Kidney (tissue), 14 donors: ENCODE results near the gene FBXW2. TPM values are rescaled to one million over a fixed set of nuclear protein-coding genes. Genes with fewer than 3 reads are reported as not detected.

ENCODE experiments used
- DNase-seq, 5 donors: peaks; one replicate each; pipeline ENCODE4 v3.0.0-alpha.2; 2013 to 2020
- FAIRE-seq: peaks from 2 replicates; lab custom pipeline; 2012; peaks lifted over from hg19 to GRCh38; lab: Jason Lieb, UNC
- H3K27ac ChIP-seq, 2 donors: one replicate each; pipeline ENCODE4 v1.7.0; 2013; ENCODE audit warnings: low read depth in 2 of 2, low read length in 2 of 2, inconsistent platforms in 1 of 2
- H3K27me3 ChIP-seq: one replicate; pipeline ENCODE4 v1.7.1; 2013; ENCODE audit warnings: low read length, inconsistent platforms; ENCODE audit not compliant: control insufficient read depth, insufficient read depth
- H3K36me3 ChIP-seq, 3 donors: one replicate each; pipeline versions ENCODE4 v1.7.0 to v1.7.1; 2013; ENCODE audit warnings: low read length in 3 of 3, control low read depth in 1 of 3, inconsistent platforms in 1 of 3; ENCODE audit not compliant: insufficient read depth in 3 of 3, control insufficient read depth in 2 of 3
- H3K4me1 ChIP-seq, 3 donors: one replicate each; pipeline versions ENCODE4 v1.7.0 to v1.7.1; 2013; ENCODE audit warnings: low read length in 3 of 3, inconsistent platforms in 1 of 3, low read depth in 1 of 3; ENCODE audit not compliant: control insufficient read depth in 2 of 3, insufficient read depth in 2 of 3
- H3K4me3 ChIP-seq, 3 donors: one replicate each; pipeline versions ENCODE4 v1.7.0 to v1.8.1; 2013; ENCODE audit warnings: low read length in 3 of 3, control low read depth in 1 of 3, inconsistent platforms in 1 of 3
- H3K9ac ChIP-seq, 3 donors: one replicate each; pipeline versions ENCODE4 v1.7.0 to v1.7.1; 2013; ENCODE audit warnings: low read length in 3 of 3, control low read depth in 1 of 3, inconsistent platforms in 1 of 3
- H3K9me3 ChIP-seq, 3 donors: one replicate each; pipeline versions ENCODE4 v1.7.0 to v1.7.1; 2013; ENCODE audit warnings: low read length in 3 of 3, control low read depth in 1 of 3, inconsistent platforms in 1 of 3; ENCODE audit not compliant: control insufficient read depth in 2 of 3, insufficient read depth in 1 of 3
- intact Hi-C: fragments of 100-400 bp; cut with DNase I; formaldehyde crosslinking; loops from one replicate; pipeline ENCODE4 v1.11.1; 2022
- polyA plus RNA-seq: library from polyadenylated mRNA; stranded (reverse); fragments of 350-450 nt; fragmentation: Illumina TruSeq; extraction: RNeasy Lipid Tissue Mini Kit (QIAGEN cat#74804); gene quantifications from one replicate; pipeline ENCODE4 v1.2.3, GENCODE V29; 2014; ENCODE audit warnings: low read depth, low replicate concordance; ENCODE audit not compliant: insufficient read depth
- total RNA-seq: library from RNA; stranded (reverse); fragmentation: NEBNext Ultra II Directional; extraction: Animal tissue kit (Norgen Biotek cat#: 25700); gene quantifications from one replicate; pipeline ENCODE4 v1.2.1, GENCODE V29; 2021
- TF ChIP-seq, protein P1 (sequence below): IDR thresholded peaks from 3 replicates; pipeline ENCODE4 v1.5.1; 2012; ENCODE audit warnings: mild to moderate bottlenecking, moderate library complexity, borderline replicate concordance; ENCODE audit not compliant: insufficient read depth; ENCODE audit errors: extremely low read depth
- donor health status: control.
- donor health status: control.
- donor health status: control.
- donor health status: control.
- donor health status: control.
- donor health status: DM: yes; HTN: yes; CAD: no.
- donor health status: Normal renal cell carcinoma (clear cell type).

The FBXW2 gene
- total and polyA plus RNA-seq, 2 donors from 2014 or later: 13.8 to 67.8 TPM

DNA sequence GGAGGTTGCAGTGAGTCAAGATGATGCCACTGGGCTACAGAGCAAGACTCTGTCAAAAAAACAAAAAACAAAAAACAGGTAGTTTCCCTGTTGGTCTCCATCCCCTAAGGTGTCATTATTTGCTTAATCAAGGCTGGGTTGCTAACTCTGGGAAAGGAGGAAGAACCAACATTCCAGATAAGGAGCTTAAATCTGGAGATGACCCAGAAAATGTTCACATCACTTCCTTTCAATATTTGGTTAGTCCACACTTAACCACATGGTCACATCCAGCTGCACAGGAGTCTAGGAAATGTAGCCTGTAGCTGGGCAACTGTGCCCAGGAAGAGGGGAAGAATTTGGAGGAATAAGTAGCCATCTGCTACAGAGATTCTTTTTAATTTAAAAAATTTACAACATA lies 53.1 kb downstream of the FBXW2 start:
- H3K36me3 ChIP-seq: no peaks in the 10 kb centered on the region
- TF ChIP-seq, protein P1, sequence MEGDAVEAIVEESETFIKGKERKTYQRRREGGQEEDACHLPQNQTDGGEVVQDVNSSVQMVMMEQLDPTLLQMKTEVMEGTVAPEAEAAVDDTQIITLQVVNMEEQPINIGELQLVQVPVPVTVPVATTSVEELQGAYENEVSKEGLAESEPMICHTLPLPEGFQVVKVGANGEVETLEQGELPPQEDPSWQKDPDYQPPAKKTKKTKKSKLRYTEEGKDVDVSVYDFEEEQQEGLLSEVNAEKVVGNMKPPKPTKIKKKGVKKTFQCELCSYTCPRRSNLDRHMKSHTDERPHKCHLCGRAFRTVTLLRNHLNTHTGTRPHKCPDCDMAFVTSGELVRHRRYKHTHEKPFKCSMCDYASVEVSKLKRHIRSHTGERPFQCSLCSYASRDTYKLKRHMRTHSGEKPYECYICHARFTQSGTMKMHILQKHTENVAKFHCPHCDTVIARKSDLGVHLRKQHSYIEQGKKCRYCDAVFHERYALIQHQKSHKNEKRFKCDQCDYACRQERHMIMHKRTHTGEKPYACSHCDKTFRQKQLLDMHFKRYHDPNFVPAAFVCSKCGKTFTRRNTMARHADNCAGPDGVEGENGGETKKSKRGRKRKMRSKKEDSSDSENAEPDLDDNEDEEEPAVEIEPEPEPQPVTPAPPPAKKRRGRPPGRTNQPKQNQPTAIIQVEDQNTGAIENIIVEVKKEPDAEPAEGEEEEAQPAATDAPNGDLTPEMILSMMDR: no peak
- FAIRE-seq (no peak), DNase-seq (no peak)
- no peaks in the 10 kb centered on the region for H3K9me3 ChIP-seq
- H3K9ac ChIP-seq: no peak overlapping the region
- intact Hi-C loops: no loop called here
- no peaks in the 10 kb centered on the region for H3K27me3 ChIP-seq
- no peak overlapping the region for H3K27ac ChIP-seq
- no peak overlapping the region for H3K4me3 ChIP-seq
- no peaks in the 10 kb centered on the region for H3K4me1 ChIP-seq

- FAIRE-seq (no peak), DNase-seq (no peak)
- TF ChIP-seq, protein P1: no peak
- intact Hi-C loops: no loop called here
- Histone ChIP-seq H3K9me3 (no peaks in the 10 kb centered on the region), H3K36me3 (no peaks in the 10 kb centered on the region), H3K4me1 (no peaks in the 10 kb centered on the region), H3K27me3 (no peaks in the 10 kb centered on the region), H3K4me3 (no peak overlapping the region), H3K27ac (no peak overlapping the region), H3K9ac (no peak overlapping the region)
Observed at GRCh38 chr9:120737416-120738165, 55.6 kb downstream of the FBXW2 start.

GRCh38 chr9:120736881-120737280 lies 56.3 kb downstream of the FBXW2 start:
- FAIRE-seq: no peak
- TF ChIP-seq, protein P1: no peak
- no peak overlapping the region for H3K27ac ChIP-seq

More at GRCh38 chr9:120736881-120737280, 56.3 kb downstream of the FBXW2 start:
- H3K27me3 ChIP-seq: no peaks in the 10 kb centered on the region
- no peak overlapping the region for H3K9ac ChIP-seq
- no peaks in the 10 kb centered on the region for H3K9me3 ChIP-seq
- no peak for DNase-seq
- H3K36me3 ChIP-seq: no peaks in the 10 kb centered on the region
- intact Hi-C loops: no loop called here
- no peak overlapping the region for H3K4me3 ChIP-seq
- H3K4me1 ChIP-seq: no peaks in the 10 kb centered on the region
